Fibroblast of lung (primary cell): ENCODE measurements around the gene GRHL1. TPM values are rescaled to one million over a fixed set of nuclear protein-coding genes. Genes with fewer than 3 reads are reported as not detected.

Experiments used
- DNase-seq, 2 donors: peaks; one replicate each; pipeline versions ENCODE4 v3.0.0 to v3.0.0-alpha.2; 2010; ENCODE audit warnings: low read depth in 2 of 2
- H2AFZ ChIP-seq: 2 replicates; pipeline ENCODE4 v1.5.1; 2012; ENCODE audit warnings: low read length, control low read depth, inconsistent platforms
- H3K27ac ChIP-seq: 2 replicates; pipeline ENCODE4 v1.5.1; 2011; ENCODE audit warnings: low read length, control low read depth; ENCODE audit not compliant: insufficient read depth
- H3K27me3 ChIP-seq: 2 replicates; pipeline ENCODE4 v1.5.1; 2011; ENCODE audit warnings: mild to moderate bottlenecking, low read length; ENCODE audit not compliant: control insufficient read depth, insufficient read depth
- H3K36me3 ChIP-seq: 2 replicates; pipeline ENCODE4 v1.5.1; 2011; ENCODE audit warnings: low read length; ENCODE audit not compliant: control insufficient read depth, insufficient read depth
- H3K4me1 ChIP-seq: 2 replicates; pipeline ENCODE4 v1.5.1; 2011; ENCODE audit warnings: low read length; ENCODE audit not compliant: control insufficient read depth, insufficient read depth; ENCODE audit errors: extremely low read depth
- H3K4me2 ChIP-seq: 2 replicates; pipeline ENCODE4 v1.5.1; 2011; ENCODE audit warnings: low read length, control low read depth; ENCODE audit not compliant: insufficient read depth; ENCODE audit errors: extremely low read depth
- H3K4me3 ChIP-seq, 4 experiments: fragments of 200-600 bp in 1 of 4; sonication (generic) in 1 of 4; replicated peaks in 1 of 4; 2 replicates each; pipeline ENCODE4 v1.5.1; 2011 to 2016; ENCODE audit warnings: low read length in 4 of 4, low read depth in 3 of 4, mild to moderate bottlenecking in 3 of 4, control low read depth in 2 of 4, inconsistent platforms in 1 of 4, mixed read lengths in 1 of 4; ENCODE audit not compliant: insufficient read depth in 1 of 4; ENCODE audit errors: control extremely low read depth in 1 of 4
- H3K79me2 ChIP-seq: 2 replicates; pipeline ENCODE4 v1.5.1; 2012; ENCODE audit warnings: mild to moderate bottlenecking, low read length, inconsistent platforms; ENCODE audit not compliant: control insufficient read depth, insufficient read depth
- H3K9ac ChIP-seq: 2 replicates; pipeline ENCODE4 v1.5.1; 2011; ENCODE audit warnings: mild to moderate bottlenecking, low read length, control low read depth; ENCODE audit not compliant: insufficient read depth
- H3K9me3 ChIP-seq: 2 replicates; pipeline ENCODE4 v1.5.1; 2012; ENCODE audit warnings: low read depth, low read length; ENCODE audit not compliant: control insufficient read depth, insufficient read depth
- H4K20me1 ChIP-seq: 2 replicates; pipeline ENCODE4 v1.5.1; 2011; ENCODE audit warnings: low read length; ENCODE audit not compliant: control insufficient read depth, insufficient read depth; ENCODE audit errors: extremely low read depth
- EZH2 ChIP-seq: IDR thresholded peaks from 2 replicates; pipeline ENCODE4 v1.5.1; 2012; ENCODE audit warnings: low read length, control low read depth, mild to moderate bottlenecking; ENCODE audit errors: missing control alignments
- polyA plus RNA-seq, 2 donors: library from polyadenylated mRNA; depleted of rRNA in 1 of 2; stranded (reverse) in 1 of 2; unstranded in 1 of 2; fragments of >200 nt; gene quantifications; 2 replicates each; pipeline ENCODE4 v1.2.1, GENCODE V29; 2011 to 2012; ENCODE audit warnings: missing spikeins in 1 of 2
- total RNA-seq: library from RNA; depleted of rRNA; stranded (reverse); fragments of >200 nt; gene quantifications from 2 replicates; pipeline ENCODE4 v1.2.1, GENCODE V29; 2014
- TF ChIP-seq, protein P1 (sequence below), 2 donors: IDR thresholded peaks in 1 of 2; conservative IDR thresholded peaks in 1 of 2; 1 replicate in 1 of 2; 2 replicates in 1 of 2; pipeline ENCODE4 v1.5.1; 2011 to 2012; ENCODE audit warnings: low read length in 2 of 2, control low read depth in 1 of 2, inconsistent platforms in 1 of 2, low read depth in 1 of 2, mild to moderate bottlenecking in 1 of 2

The GRHL1 gene
- total and polyA plus RNA-seq, 2 donors (not counting 1 experiment from before 2014, with no cell fraction given), result 0.65 to 0.99 TPM

DNA sequence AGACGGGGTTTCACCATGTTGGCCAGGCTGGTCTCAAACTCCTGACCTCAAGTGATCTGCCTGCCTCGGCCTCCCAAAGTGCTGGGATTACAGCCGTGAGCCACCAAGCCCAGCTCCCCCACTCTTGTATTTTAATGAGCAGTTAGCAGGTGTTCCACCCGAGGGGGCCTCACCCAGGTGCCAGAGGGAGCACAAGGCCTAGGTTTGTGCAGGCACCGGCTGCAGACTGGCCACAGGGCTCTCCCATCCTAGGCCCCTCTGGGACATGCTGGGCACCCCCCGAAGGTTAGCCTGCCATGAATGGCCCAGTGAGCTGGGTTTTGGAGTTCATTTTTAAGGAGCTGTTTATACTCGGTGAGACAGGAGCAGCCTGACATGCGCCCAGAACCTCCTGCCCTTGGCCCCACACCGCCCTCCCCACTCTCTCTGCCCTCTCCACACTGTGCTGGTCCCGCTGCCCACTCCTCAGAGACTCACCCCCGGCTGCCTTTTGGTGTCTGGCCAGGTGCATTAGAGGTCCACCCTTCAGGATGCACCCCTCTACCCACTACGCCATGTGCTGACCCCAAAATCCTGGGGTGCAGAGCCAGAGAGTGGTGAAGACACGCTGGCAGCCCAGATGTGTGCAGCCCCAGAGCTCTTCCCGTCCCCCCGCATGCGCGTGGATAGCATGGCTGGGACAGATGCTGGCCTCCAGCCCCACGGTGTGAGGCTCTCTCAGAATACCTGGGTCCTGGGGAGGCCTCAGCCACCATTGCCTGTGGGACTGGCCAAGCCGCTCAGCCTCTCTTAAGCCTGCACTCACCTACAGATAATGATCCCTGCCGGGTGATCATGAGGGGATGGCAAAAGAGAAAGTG is 80.6 kb downstream of the GRHL1 start:
- no peak overlapping the region for H2AFZ ChIP-seq
- no peak overlapping the region for H3K4me3 ChIP-seq
- no peak overlapping the region for H3K27ac ChIP-seq
- TF ChIP-seq, protein P1, sequence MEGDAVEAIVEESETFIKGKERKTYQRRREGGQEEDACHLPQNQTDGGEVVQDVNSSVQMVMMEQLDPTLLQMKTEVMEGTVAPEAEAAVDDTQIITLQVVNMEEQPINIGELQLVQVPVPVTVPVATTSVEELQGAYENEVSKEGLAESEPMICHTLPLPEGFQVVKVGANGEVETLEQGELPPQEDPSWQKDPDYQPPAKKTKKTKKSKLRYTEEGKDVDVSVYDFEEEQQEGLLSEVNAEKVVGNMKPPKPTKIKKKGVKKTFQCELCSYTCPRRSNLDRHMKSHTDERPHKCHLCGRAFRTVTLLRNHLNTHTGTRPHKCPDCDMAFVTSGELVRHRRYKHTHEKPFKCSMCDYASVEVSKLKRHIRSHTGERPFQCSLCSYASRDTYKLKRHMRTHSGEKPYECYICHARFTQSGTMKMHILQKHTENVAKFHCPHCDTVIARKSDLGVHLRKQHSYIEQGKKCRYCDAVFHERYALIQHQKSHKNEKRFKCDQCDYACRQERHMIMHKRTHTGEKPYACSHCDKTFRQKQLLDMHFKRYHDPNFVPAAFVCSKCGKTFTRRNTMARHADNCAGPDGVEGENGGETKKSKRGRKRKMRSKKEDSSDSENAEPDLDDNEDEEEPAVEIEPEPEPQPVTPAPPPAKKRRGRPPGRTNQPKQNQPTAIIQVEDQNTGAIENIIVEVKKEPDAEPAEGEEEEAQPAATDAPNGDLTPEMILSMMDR (conservative IDR thresholded peaks at IDR 0.05 in 1 of 2, IDR thresholded peaks at IDR 0.05 in 1 of 2; ENCODE audit: low read depth in 1 of 2, low read length in 2 of 2), result no peak
- no peak for TF ChIP-seq EZH2
- DNase-seq, result no peak
- peaks cover 3% of the 10 kb centered on the region for H3K4me1 ChIP-seq
- H3K79me2 ChIP-seq, result no peaks in the 10 kb centered on the region
- H3K4me2 ChIP-seq, result no peak overlapping the region
- no peaks in the 10 kb centered on the region for H3K9me3 ChIP-seq
- H3K27me3 ChIP-seq, result peaks cover 2% of the 10 kb centered on the region
- no peak overlapping the region for H3K9ac ChIP-seq
- no peaks in the 10 kb centered on the region for H3K36me3 ChIP-seq
- no peaks in the 10 kb centered on the region for H4K20me1 ChIP-seq

DNA sequence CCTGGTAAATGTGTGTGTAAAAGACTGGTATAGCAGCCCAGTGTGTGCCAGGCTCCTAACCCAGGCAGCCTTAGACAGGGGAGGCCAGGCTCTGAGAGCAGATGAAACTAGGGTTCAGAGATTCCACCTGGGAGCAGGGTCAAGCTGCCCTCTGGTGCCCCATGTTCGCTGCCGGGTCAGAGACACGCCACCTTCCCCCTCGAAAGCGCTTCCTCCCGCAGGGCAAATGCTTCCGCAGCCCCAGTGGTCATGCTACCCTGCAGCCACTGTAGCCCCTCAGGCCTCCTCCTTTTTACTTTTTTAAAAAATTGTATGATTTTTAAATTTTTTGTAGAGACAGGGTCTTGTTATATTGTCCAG is 81.2 kb downstream of the GRHL1 start:
- peaks cover 7% of the 10 kb centered on the region for H3K4me1 ChIP-seq
- peaks cover 2% of the 10 kb centered on the region for H3K27me3 ChIP-seq
- no peaks in the 10 kb centered on the region for H3K36me3 ChIP-seq
- no peak overlapping the region for H3K27ac ChIP-seq
- no peak overlapping the region for H3K4me2 ChIP-seq
- TF ChIP-seq EZH2, result no peak
- TF ChIP-seq, protein P1 (conservative IDR thresholded peaks at IDR 0.05 in 1 of 2, IDR thresholded peaks at IDR 0.05 in 1 of 2; ENCODE audit: low read depth in 1 of 2, low read length in 2 of 2), result no peak
- H3K4me3 ChIP-seq, result no peak overlapping the region
- no peaks in the 10 kb centered on the region for H3K9me3 ChIP-seq
- H2AFZ ChIP-seq, result no peak overlapping the region
- no peak for DNase-seq
- H3K79me2 ChIP-seq, result no peaks in the 10 kb centered on the region
- H3K9ac ChIP-seq, result no peak overlapping the region
- H4K20me1 ChIP-seq, result no peaks in the 10 kb centered on the region

DNA sequence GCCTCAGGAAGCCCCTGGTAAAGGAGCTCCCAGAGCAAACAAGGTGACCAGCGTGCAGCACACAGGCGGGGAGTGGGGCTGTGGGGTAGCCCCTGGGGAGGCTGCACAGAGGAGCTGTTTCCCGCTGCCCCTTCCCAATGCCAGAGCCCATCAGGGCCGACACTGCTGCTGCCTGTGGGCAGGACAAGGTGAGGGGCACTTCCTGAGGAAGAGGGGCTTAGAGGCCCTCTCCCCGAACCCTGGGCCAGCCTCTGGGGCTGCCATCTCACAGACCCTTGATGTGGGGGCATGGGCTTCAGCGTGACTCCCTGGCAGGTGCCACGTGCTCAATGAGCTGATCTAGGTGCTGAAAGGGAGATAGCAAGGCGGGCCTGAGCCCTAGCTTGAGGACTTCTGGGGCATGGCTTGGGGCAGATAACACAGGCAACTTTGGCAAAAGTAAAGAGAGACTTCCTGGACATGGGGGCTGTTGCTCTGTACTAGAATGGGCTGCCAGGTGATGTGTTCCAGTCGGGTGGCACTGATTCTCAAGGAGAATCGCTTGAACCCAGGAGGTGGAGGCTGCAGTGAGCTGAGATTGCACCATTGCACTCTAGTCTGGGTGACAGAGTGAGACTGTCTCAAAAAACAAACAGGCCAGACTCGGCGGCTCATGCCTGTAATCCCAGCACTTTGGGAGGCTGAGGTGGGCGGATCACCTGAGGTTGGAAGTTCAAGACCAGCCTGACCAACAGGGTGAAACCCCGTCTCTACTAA is 81.9 kb downstream of the GRHL1 start:
- no peak overlapping the region for H3K4me2 ChIP-seq
- no peak for TF ChIP-seq EZH2
- TF ChIP-seq, protein P1 (conservative IDR thresholded peaks at IDR 0.05 in 1 of 2, IDR thresholded peaks at IDR 0.05 in 1 of 2; ENCODE audit: low read depth in 1 of 2, low read length in 2 of 2), result no peak
- H3K27me3 ChIP-seq, result peaks cover 2% of the 10 kb centered on the region
- no peaks in the 10 kb centered on the region for H4K20me1 ChIP-seq
- DNase-seq, result no peak
- no peaks in the 10 kb centered on the region for H3K9me3 ChIP-seq
- no peak overlapping the region for H2AFZ ChIP-seq
- no peak overlapping the region for H3K27ac ChIP-seq
- no peak overlapping the region for H3K4me3 ChIP-seq
- no peaks in the 10 kb centered on the region for H3K36me3 ChIP-seq
- H3K9ac ChIP-seq, result no peak overlapping the region
- peaks cover 7% of the 10 kb centered on the region for H3K4me1 ChIP-seq
- H3K79me2 ChIP-seq, result no peaks in the 10 kb centered on the region
